Adrenal gland (tissue), 12 donors: ENCODE results near the gene NRP2. TPM values are rescaled to one million over a fixed set of nuclear protein-coding genes. Genes with fewer than 3 reads are reported as not detected.

Experiments used
- DNase-seq, 7 donors: peaks; one replicate each; pipeline ENCODE4 v3.0.0-alpha.2; 2019 to 2020
- H3K27ac ChIP-seq, 5 donors: fragments of 200-600 bp; sonication (generic) in 4 of 5; 1 replicate in 3 of 5; 2 replicates in 2 of 5; pipeline versions ENCODE4 v1.5.1 to v1.8.0; 2016 to 2020; ENCODE audit warnings: mild to moderate bottlenecking in 1 of 5
- H3K27me3 ChIP-seq: fragments of 200-600 bp; 2 replicates; pipeline ENCODE4 v1.8.0; 2021
- H3K36me3 ChIP-seq, 2 donors: fragments of 200-600 bp; replicated peaks in 1 of 2; 1 replicate in 1 of 2; 2 replicates in 1 of 2; pipeline versions ENCODE4 v1.5.1 to v1.8.0; 2018 to 2022
- H3K4me1 ChIP-seq, 2 donors: fragments of 200-600 bp; replicated peaks in 1 of 2; 1 replicate in 1 of 2; 2 replicates in 1 of 2; pipeline versions ENCODE4 v1.5.1 to v1.8.0; 2018 to 2021
- H3K4me3 ChIP-seq, 4 donors: fragments of 200-600 bp; sonication (generic) in 3 of 4; one replicate each; pipeline ENCODE4 v1.5.1; 2016 to 2018
- H3K9me3 ChIP-seq, 3 donors: fragments of 200-600 bp; sonication (generic) in 1 of 3; replicated peaks in 1 of 3; 1 replicate in 2 of 3; 2 replicates in 1 of 3; pipeline versions ENCODE4 v1.5.1 to v1.8.0; 2016 to 2021
- CTCF ChIP-seq, 6 experiments: fragments of 450-650 bp in 4 of 6; fragments of 200-600 bp in 2 of 6; sonication (generic) in 1 of 6; IDR thresholded peaks; 1 replicate in 5 of 6; 2 replicates in 1 of 6; pipeline versions ENCODE4 v1.5.1 to v1.8.0; 2016 to 2021; ENCODE audit warnings: antibody characterized with exemption in 6 of 6, mild to moderate bottlenecking in 2 of 6, moderate library complexity in 1 of 6
- POLR2A ChIP-seq, 2 donors: fragments of 450-650 bp; IDR thresholded peaks; one replicate each; pipeline ENCODE4 v1.6.1; 2017; ENCODE audit warnings: antibody characterized with exemption in 2 of 2, mild to moderate bottlenecking in 2 of 2, moderate library complexity in 1 of 2
- WGBS, 4 donors: extraction: QIAGEN DNeasy Blood & Tissue Kit in 2 of 4; methylation state at CpG; one replicate each; pipeline versions ENCODE4 v1.1.5 to v1.1.7; 2013 to 2017; 5-methylcytosine and 5-hydroxymethylcytosine counted together
- intact Hi-C, 2 donors: fragments of 100-400 bp; cut with DNase I; formaldehyde crosslinking; loops; one replicate each; pipeline versions ENCODE4 v1.14.1 to v1.15.0; 2022 to 2023
- polyA plus RNA-seq, 3 donors: library from polyadenylated mRNA; stranded (reverse); fragments of 200-250 nt in 2 of 3; fragments of 350-450 nt in 1 of 3; fragmentation: Illumina TruSeq in 1 of 3; extraction: RNeasy Lipid Tissue Mini Kit (QIAGEN cat#74804) in 1 of 3; gene quantifications; one replicate each; pipeline ENCODE4 v1.2.3, GENCODE V29; 2013 to 2014
- total RNA-seq, 9 donors: library from RNA; depleted of rRNA in 4 of 9; stranded (reverse); fragments of >200 nt in 4 of 9; fragments of 120-200 nt in 1 of 9; fragmentation: NEBNext Ultra II Directional in 1 of 9; extraction: Animal tissue kit (Norgen Biotek cat#: 25700) in 1 of 9; gene quantifications; one replicate each; pipeline versions ENCODE4 v1.1.0 to v1.2.4, GENCODE V29; 2013 to 2023
- donor health status: healthy with polysubstance abuse.
- donor health status: Bipolar disorder and iron deficiency.
- donor health status: DM: yes; HTN: yes; CAD: no.
- donor health status: DM: no; HTN: no; CAD: no.
- donor health status: DM: no; HTN: no; CAD: no.
- donor health status: DM: yes; HTN: yes; CAD: no.

The NRP2 gene
- total and polyA plus RNA-seq, 12 donors: 27.6 to 205 (median 93.1) TPM

DNA sequence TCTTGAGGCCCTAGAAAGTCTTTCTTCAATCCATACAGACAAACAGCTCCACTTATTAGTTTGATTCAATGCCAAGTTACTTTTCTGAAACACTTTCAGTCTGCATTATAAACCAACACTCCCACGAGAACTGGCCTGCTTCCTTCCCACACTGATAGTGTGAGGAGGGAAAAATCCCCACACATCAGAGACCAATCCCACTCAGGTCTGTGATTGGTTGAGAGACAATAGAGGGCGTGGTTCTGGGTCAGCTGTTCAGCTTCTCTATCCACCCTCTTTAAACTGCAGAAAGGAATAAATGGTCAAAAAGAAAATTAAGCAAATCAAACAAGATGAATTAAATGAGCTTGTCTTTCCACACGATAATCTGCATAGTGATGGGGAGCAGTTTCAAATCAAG, 152.5 kb downstream of the NRP2 start:
- Histone ChIP-seq H3K9me3 (peaks cover 0 to 9% (median 0%) of the 10 kb centered on the region in 3 donors), H3K36me3 (no peaks in the 10 kb centered on the region), H3K4me1 (no peaks in the 10 kb centered on the region), H3K4me3 (no peak overlapping the region), H3K27ac (no peak overlapping the region), H3K27me3 (no peaks in the 10 kb centered on the region)
- WGBS, 4 donors: 63 to 69% (median 63%) methylated on average over 3 of the region's 3 CpGs
- TF ChIP-seq CTCF (IDR thresholded peaks at IDR 0.05) (no peak), POLR2A (IDR thresholded peaks at IDR 0.05) (no peak)
- intact Hi-C loops: no loop called here
- no peak for DNase-seq

- TF ChIP-seq CTCF (IDR thresholded peaks at IDR 0.05) (no peak), POLR2A (IDR thresholded peaks at IDR 0.05) (no peak)
- intact Hi-C loops: no loop called here
- no peak overlapping the region for H3K4me3 ChIP-seq
- no peaks in the 10 kb centered on the region for H3K36me3 ChIP-seq
- WGBS, 4 donors: 65 to 73% (median 68%) methylated on average over 4 of the region's 4 CpGs
- no peak for DNase-seq
- no peaks in the 10 kb centered on the region for H3K4me1 ChIP-seq
- peaks cover 0 to 9% (median 0%) of the 10 kb centered on the region in 3 donors for H3K9me3 ChIP-seq
- no peak overlapping the region for H3K27ac ChIP-seq
- H3K27me3 ChIP-seq: no peaks in the 10 kb centered on the region
These were observed 153.0 kb downstream of the NRP2 start for GRCh38 chr2:205835251-205835791.

DNA sequence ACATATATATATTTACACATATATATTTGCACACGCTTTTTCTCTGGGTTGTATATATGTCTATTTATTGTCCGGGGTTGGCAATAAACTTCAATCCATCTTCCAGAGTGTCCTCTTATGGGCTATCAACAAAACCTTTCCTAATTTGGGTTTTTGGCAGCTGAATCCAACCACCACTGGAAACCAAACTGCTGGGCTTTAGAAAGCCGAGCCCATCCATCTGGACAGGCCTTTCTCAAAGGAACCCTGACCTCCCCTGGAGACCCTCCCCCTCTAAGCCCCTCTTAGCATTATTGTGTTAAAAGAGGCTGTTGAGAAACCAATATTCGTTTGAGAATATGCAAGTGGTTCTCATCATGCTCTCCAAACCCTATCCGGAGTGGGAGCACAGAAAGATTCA, 153.6 kb downstream of the NRP2 start:
- intact Hi-C loops: no loop called here
- H3K4me1 ChIP-seq: no peaks in the 10 kb centered on the region
- DNase-seq: no peak
- no peaks in the 10 kb centered on the region for H3K36me3 ChIP-seq
- H3K27me3 ChIP-seq: no peaks in the 10 kb centered on the region
- 64 to 68% (median 67%) methylated on average over 5 of the region's 5 CpGs for WGBS, 4 donors
- no peak overlapping the region for H3K27ac ChIP-seq
- H3K4me3 ChIP-seq: no peak overlapping the region
- TF ChIP-seq CTCF (IDR thresholded peaks at IDR 0.05): no peak
- TF ChIP-seq POLR2A (IDR thresholded peaks at IDR 0.05): no peak
- peaks cover 0 to 9% (median 0%) of the 10 kb centered on the region in 3 donors for H3K9me3 ChIP-seq

DNA sequence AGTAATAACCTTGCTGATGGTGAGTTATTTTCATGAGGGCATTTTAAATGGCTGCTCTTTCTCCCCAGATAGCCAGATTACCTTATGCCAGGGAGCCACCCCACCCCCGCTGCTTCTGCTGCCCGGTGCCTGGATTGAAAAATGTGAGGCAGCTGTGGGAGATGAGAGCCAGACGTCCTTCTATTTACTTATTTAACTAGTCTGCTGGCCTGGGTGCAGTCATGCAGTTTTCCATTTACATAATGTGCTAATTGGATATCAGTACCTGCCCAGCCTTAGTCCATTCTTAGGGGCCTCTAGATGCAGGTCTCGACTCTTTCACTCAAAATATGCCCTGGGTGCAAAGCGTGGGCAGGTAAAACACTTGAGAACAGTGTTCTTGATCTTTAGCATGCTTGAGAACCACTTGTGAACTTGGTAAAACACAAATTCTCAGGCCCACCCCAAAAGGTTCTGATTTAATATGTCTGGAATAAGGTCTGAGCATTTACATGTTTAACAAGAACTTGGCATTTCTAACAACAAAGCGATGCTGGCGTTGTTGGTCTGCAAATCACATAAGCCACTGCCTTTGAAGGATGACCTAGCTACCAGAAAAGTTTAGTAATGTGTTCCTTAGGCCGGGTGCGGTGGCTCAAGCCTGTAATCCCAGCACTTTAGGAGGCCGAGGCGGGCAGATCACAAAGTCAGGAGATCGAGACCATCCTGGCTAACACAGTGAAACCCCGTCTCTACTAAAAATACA, 154.3 kb downstream of the NRP2 start:
- Histone ChIP-seq H3K27ac (no peak overlapping the region), H3K4me1 (no peaks in the 10 kb centered on the region), H3K27me3 (no peaks in the 10 kb centered on the region), H3K36me3 (no peaks in the 10 kb centered on the region), H3K9me3 (peaks cover 0 to 9% (median 0%) of the 10 kb centered on the region in 3 donors), H3K4me3 (no peak overlapping the region)
- 84 to 86% (median 84%) methylated on average over 13 of the region's 13 CpGs for WGBS, 4 donors
- no peak for DNase-seq
- intact Hi-C loops: no loop called here
- TF ChIP-seq CTCF (IDR thresholded peaks at IDR 0.05): no peak
- TF ChIP-seq POLR2A (IDR thresholded peaks at IDR 0.05): no peak
